ENCODE results near the gene COL18A1.

The COL18A1 gene

GRCh38 chr21:45555251-45555556 is 150.2 kb downstream of the COL18A1 start:
- peak overlapping the region; percentile 92; the same call in 1 of the 2 replicates for H2AFZ ChIP-seq (ENCODE audit: low read length)
- peak overlapping the region; percentile 88 for H3K4me3 ChIP-seq (ENCODE audit: low read length, poor library complexity, severe bottlenecking)
- no peaks in the 10 kb centered on the region for H3K9me3 ChIP-seq (ENCODE audit: insufficient read depth, low read depth, low read length)
- H3K4me2 ChIP-seq (ENCODE audit: low read depth, low read length, poor library complexity, severe bottlenecking) = no peak overlapping the region
- H3K4me1 ChIP-seq (ENCODE audit: insufficient read depth, low read length, poor library complexity, severe bottlenecking) = peaks cover 33% of the 10 kb centered on the region
- no peaks in the 10 kb centered on the region for H3K79me2 ChIP-seq (ENCODE audit: insufficient read depth, low read length)
- H3F3A ChIP-seq (ENCODE audit: low read depth) = peaks cover 7% of the 10 kb centered on the region; the same call in 1 of the 2 replicates
- TF ChIP-seq, protein P1, sequence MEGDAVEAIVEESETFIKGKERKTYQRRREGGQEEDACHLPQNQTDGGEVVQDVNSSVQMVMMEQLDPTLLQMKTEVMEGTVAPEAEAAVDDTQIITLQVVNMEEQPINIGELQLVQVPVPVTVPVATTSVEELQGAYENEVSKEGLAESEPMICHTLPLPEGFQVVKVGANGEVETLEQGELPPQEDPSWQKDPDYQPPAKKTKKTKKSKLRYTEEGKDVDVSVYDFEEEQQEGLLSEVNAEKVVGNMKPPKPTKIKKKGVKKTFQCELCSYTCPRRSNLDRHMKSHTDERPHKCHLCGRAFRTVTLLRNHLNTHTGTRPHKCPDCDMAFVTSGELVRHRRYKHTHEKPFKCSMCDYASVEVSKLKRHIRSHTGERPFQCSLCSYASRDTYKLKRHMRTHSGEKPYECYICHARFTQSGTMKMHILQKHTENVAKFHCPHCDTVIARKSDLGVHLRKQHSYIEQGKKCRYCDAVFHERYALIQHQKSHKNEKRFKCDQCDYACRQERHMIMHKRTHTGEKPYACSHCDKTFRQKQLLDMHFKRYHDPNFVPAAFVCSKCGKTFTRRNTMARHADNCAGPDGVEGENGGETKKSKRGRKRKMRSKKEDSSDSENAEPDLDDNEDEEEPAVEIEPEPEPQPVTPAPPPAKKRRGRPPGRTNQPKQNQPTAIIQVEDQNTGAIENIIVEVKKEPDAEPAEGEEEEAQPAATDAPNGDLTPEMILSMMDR (conservative IDR thresholded peaks at IDR 0.05; ENCODE audit: low read length) = no peak
- no peak for TF ChIP-seq EZH2phosphoT487 (IDR thresholded peaks at IDR 0.05; ENCODE audit: borderline replicate concordance)
- no peaks in the 10 kb centered on the region for H3K9me2 ChIP-seq (replicated peaks; ENCODE audit: low read depth, low read length)
- no peaks in the 10 kb centered on the region for H4K20me1 ChIP-seq (ENCODE audit: insufficient read depth, low read length, poor library complexity, severe bottlenecking)
- H3K36me3 ChIP-seq (ENCODE audit: insufficient read depth, low read length) = no peaks in the 10 kb centered on the region
- no peaks in the 10 kb centered on the region for H3K27me3 ChIP-seq (ENCODE audit: insufficient read depth, low read length, poor library complexity, severe bottlenecking)
- peak overlapping the region; percentile 76 for H3K9ac ChIP-seq (ENCODE audit: low read depth, low read length, poor library complexity, severe bottlenecking)

DNA sequence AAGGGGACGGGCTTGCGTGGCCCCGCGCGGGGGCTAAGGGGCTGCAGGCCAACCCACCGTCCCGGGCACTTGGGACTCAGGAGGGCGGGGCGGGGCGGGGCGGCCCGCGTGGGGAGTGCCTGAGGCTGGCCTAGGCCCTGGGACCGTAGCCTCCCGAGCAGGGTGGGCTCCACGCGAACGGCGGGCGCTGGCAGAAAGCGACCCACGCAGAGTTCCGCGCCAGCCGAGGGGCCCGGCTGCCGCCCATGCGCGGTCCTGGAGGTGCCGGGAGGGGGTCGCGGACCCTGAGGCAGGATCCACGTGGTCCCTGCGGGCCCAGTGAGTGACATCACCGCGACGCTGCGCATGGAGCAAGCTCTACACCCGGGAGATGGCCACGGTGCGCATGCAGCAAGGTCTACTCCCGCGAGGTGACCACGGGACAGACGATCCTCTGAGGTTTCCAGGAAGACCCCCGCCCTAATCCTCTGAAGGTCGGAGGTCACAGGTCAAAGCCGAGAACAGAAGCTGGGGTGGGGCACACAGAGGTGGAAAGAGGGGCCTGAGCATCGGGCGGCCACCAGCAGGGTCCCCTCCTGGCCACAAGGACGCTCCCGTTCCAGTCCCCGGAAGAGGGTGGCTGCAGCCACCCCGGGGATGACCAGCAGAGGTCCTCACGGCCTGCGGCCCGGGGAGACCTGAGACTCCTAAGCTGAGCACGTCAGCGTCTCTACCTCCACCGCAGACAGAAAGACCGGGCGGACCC is 150.8 kb downstream of the COL18A1 start:
- H3K4me1 ChIP-seq (ENCODE audit: insufficient read depth, low read length, poor library complexity, severe bottlenecking) = peaks cover 30% of the 10 kb centered on the region
- H3K4me2 ChIP-seq (ENCODE audit: low read depth, low read length, poor library complexity, severe bottlenecking) = peak overlapping the region; percentile 98
- H3K9me2 ChIP-seq (replicated peaks; ENCODE audit: low read depth, low read length) = no peaks in the 10 kb centered on the region
- H2AFZ ChIP-seq (ENCODE audit: low read length) = peak overlapping the region; percentile 92
- H3K4me3 ChIP-seq (ENCODE audit: low read length, poor library complexity, severe bottlenecking) = peak overlapping the region; percentile 88
- H3K9me3 ChIP-seq (ENCODE audit: insufficient read depth, low read depth, low read length) = no peaks in the 10 kb centered on the region
- no peaks in the 10 kb centered on the region for H3K27me3 ChIP-seq (ENCODE audit: insufficient read depth, low read length, poor library complexity, severe bottlenecking)
- H4K20me1 ChIP-seq (ENCODE audit: insufficient read depth, low read length, poor library complexity, severe bottlenecking) = no peaks in the 10 kb centered on the region
- peaks cover 7% of the 10 kb centered on the region; the same call in 1 of the 2 replicates for H3F3A ChIP-seq (ENCODE audit: low read depth)
- TF ChIP-seq, protein P1 (conservative IDR thresholded peaks at IDR 0.05; ENCODE audit: low read length) = peak; percentile 88
- no peak for TF ChIP-seq EZH2phosphoT487 (IDR thresholded peaks at IDR 0.05; ENCODE audit: borderline replicate concordance)
- no peaks in the 10 kb centered on the region for H3K79me2 ChIP-seq (ENCODE audit: insufficient read depth, low read length)
- H3K36me3 ChIP-seq (ENCODE audit: insufficient read depth, low read length) = no peaks in the 10 kb centered on the region
- peak overlapping the region; percentile 76 for H3K9ac ChIP-seq (ENCODE audit: low read depth, low read length, poor library complexity, severe bottlenecking)

- TF ChIP-seq, protein P1 (conservative IDR thresholded peaks at IDR 0.05; ENCODE audit: low read length) = no peak
- no peak for TF ChIP-seq EZH2phosphoT487 (IDR thresholded peaks at IDR 0.05; ENCODE audit: borderline replicate concordance)
- peak overlapping the region; percentile 92; the same call in 1 of the 2 replicates for H2AFZ ChIP-seq (ENCODE audit: low read length)
Observed at GRCh38 chr21:45556302-45556644, 151.3 kb downstream of the COL18A1 start.

More at GRCh38 chr21:45556302-45556644, 151.3 kb downstream of the COL18A1 start:
- H3K36me3 ChIP-seq (ENCODE audit: insufficient read depth, low read length) = no peaks in the 10 kb centered on the region
- peaks cover 25% of the 10 kb centered on the region for H3K4me1 ChIP-seq (ENCODE audit: insufficient read depth, low read length, poor library complexity, severe bottlenecking)
- H3K9ac ChIP-seq (ENCODE audit: low read depth, low read length, poor library complexity, severe bottlenecking) = peak overlapping the region; percentile 76
- H3K4me3 ChIP-seq (ENCODE audit: low read length, poor library complexity, severe bottlenecking) = peak overlapping the region; percentile 88
- no peaks in the 10 kb centered on the region for H3K79me2 ChIP-seq (ENCODE audit: insufficient read depth, low read length)
- H3K4me2 ChIP-seq (ENCODE audit: low read depth, low read length, poor library complexity, severe bottlenecking) = peak overlapping the region; percentile 98
- no peaks in the 10 kb centered on the region for H3K9me2 ChIP-seq (replicated peaks; ENCODE audit: low read depth, low read length)
- H3K27me3 ChIP-seq (ENCODE audit: insufficient read depth, low read length, poor library complexity, severe bottlenecking) = no peaks in the 10 kb centered on the region
- peaks cover 4% of the 10 kb centered on the region; the same call in 1 of the 2 replicates for H3F3A ChIP-seq (ENCODE audit: low read depth)
- H3K9me3 ChIP-seq (ENCODE audit: insufficient read depth, low read depth, low read length) = no peaks in the 10 kb centered on the region
- H4K20me1 ChIP-seq (ENCODE audit: insufficient read depth, low read length, poor library complexity, severe bottlenecking) = no peaks in the 10 kb centered on the region

Measured in Loucy (cell line).